ENCODE measurements around the gene MORN3. TPM values are rescaled to one million over a fixed set of nuclear protein-coding genes. Genes with fewer than 3 reads are reported as not detected.

Gene MORN3
- total and polyA plus RNA-seq, 10 of the 15 experiments (the other 5 are each of a cell fraction or from before 2014, with no cell fraction given): 0.08 to 0.34 (median 0.17) TPM

- Histone ChIP-seq H4K20me1 (ENCODE audit: control insufficient read depth, insufficient read depth) (no peaks in the 10 kb centered on the region), H2AFZ (ENCODE audit: control insufficient read depth, low read depth, low read length) (no peak overlapping the region), H3K9ac (ENCODE audit: control insufficient read depth, insufficient read depth, low read length) (peak overlapping the region; percentile 89), H3K4me1 (ENCODE audit: control insufficient read depth, insufficient read depth, low read length) (peaks cover 30% of the 10 kb centered on the region), H3K4me3 (peak overlapping the region; percentile 83), H3K27me3 (replicated peaks in 1 of 2; ENCODE audit: control insufficient read depth in 2 of 2, insufficient read depth in 2 of 2, low read length in 1 of 2) (no peaks in the 10 kb centered on the region), H3K9me3 (replicated peaks; ENCODE audit: control insufficient read depth, insufficient read depth, low read length) (no peaks in the 10 kb centered on the region), H3K36me3 (ENCODE audit: control insufficient read depth in 2 of 2, insufficient read depth in 2 of 2, low read length in 1 of 2) (no peaks in the 10 kb centered on the region; a peak in 1 of 4 replicates), H3K4me2 (ENCODE audit: control insufficient read depth, insufficient read depth) (peak overlapping the region; percentile 86), H3K27ac (ENCODE audit: control insufficient read depth, insufficient read depth) (peak overlapping the region; percentile 92), H3K79me2 (ENCODE audit: control insufficient read depth, insufficient read depth, low read length) (peaks cover 64% of the 10 kb centered on the region)
- RAD21 ChIA-PET (ENCODE audit: unreplicated experiment): interaction anchor here (0.6 to 5.1 kb wide), 15 partner anchors 9 to 165 kb away, joined by 3 to 61 read pairs (median 5); partner anchors contain the start of genes KDM2B, MORN3 and RHOF
- intact Hi-C loops (cut with micrococcal nuclease; ENCODE audit: unreplicated experiment) (no loop called here), in situ Hi-C loops (cut with MboI) (no loop called here)
- no TSS peak for BruUV-seq (replicated peaks)
- ATAC-seq: no peak
- TF ChIP-seq FOS (IDR thresholded peaks at IDR 0.05; ENCODE audit: borderline replicate concordance, extremely low read depth, insufficient read length) (no peak), NBN (IDR thresholded peaks at IDR 0.05) (0 out of 2 replicates have a peak, but pooled peaks have one; percentile 17), ZNF384 (IDR thresholded peaks at IDR 0.05; ENCODE audit: borderline replicate concordance, low read depth, low read length) (0 out of 2 replicates have a peak, but pooled peaks have one; percentile 5), ZSCAN29 (IDR thresholded peaks at IDR 0.05) (no peak), MEF2B (IDR thresholded peaks at IDR 0.05; ENCODE audit: partially characterized antibody, poor library complexity, severe bottlenecking) (no peak), NFIC (IDR thresholded peaks at IDR 0.05; ENCODE audit: low read depth, low read length) (no peak), CTCF (IDR thresholded peaks at IDR 0.05 in 2 of 3, conservative IDR thresholded peaks at IDR 0.05 in 1 of 3; ENCODE audit: control insufficient read depth in 2 of 3, extremely low read depth in 1 of 3, insufficient read depth in 1 of 3, low read depth in 3 of 3, low read length in 3 of 3) (no peak), TCF7 (IDR thresholded peaks at IDR 0.05; ENCODE audit: borderline replicate concordance) (no peak), PAX5 (IDR thresholded peaks at IDR 0.05; ENCODE audit: borderline replicate concordance, low read depth, low read length) (no peak)
- TF ChIP-seq, protein P1, sequence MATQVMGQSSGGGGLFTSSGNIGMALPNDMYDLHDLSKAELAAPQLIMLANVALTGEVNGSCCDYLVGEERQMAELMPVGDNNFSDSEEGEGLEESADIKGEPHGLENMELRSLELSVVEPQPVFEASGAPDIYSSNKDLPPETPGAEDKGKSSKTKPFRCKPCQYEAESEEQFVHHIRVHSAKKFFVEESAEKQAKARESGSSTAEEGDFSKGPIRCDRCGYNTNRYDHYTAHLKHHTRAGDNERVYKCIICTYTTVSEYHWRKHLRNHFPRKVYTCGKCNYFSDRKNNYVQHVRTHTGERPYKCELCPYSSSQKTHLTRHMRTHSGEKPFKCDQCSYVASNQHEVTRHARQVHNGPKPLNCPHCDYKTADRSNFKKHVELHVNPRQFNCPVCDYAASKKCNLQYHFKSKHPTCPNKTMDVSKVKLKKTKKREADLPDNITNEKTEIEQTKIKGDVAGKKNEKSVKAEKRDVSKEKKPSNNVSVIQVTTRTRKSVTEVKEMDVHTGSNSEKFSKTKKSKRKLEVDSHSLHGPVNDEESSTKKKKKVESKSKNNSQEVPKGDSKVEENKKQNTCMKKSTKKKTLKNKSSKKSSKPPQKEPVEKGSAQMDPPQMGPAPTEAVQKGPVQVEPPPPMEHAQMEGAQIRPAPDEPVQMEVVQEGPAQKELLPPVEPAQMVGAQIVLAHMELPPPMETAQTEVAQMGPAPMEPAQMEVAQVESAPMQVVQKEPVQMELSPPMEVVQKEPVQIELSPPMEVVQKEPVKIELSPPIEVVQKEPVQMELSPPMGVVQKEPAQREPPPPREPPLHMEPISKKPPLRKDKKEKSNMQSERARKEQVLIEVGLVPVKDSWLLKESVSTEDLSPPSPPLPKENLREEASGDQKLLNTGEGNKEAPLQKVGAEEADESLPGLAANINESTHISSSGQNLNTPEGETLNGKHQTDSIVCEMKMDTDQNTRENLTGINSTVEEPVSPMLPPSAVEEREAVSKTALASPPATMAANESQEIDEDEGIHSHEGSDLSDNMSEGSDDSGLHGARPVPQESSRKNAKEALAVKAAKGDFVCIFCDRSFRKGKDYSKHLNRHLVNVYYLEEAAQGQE (IDR thresholded peaks at IDR 0.05; ENCODE audit: low read depth, low read length): no peak
- TF ChIP-seq, protein P2, sequence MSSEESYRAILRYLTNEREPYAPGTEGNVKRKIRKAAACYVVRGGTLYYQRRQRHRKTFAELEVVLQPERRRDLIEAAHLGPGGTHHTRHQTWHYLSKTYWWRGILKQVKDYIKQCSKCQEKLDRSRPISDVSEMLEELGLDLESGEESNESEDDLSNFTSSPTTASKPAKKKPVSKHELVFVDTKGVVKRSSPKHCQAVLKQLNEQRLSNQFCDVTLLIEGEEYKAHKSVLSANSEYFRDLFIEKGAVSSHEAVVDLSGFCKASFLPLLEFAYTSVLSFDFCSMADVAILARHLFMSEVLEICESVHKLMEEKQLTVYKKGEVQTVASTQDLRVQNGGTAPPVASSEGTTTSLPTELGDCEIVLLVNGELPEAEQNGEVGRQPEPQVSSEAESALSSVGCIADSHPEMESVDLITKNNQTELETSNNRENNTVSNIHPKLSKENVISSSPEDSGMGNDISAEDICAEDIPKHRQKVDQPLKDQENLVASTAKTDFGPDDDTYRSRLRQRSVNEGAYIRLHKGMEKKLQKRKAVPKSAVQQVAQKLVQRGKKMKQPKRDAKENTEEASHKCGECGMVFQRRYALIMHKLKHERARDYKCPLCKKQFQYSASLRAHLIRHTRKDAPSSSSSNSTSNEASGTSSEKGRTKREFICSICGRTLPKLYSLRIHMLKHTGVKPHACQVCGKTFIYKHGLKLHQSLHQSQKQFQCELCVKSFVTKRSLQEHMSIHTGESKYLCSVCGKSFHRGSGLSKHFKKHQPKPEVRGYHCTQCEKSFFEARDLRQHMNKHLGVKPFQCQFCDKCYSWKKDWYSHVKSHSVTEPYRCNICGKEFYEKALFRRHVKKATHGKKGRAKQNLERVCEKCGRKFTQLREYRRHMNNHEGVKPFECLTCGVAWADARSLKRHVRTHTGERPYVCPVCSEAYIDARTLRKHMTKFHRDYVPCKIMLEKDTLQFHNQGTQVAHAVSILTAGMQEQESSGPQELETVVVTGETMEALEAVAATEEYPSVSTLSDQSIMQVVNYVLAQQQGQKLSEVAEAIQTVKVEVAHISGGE (CRISPR knock-in tag; IDR thresholded peaks at IDR 0.05): no peak
- TF ChIP-seq, protein P3, sequence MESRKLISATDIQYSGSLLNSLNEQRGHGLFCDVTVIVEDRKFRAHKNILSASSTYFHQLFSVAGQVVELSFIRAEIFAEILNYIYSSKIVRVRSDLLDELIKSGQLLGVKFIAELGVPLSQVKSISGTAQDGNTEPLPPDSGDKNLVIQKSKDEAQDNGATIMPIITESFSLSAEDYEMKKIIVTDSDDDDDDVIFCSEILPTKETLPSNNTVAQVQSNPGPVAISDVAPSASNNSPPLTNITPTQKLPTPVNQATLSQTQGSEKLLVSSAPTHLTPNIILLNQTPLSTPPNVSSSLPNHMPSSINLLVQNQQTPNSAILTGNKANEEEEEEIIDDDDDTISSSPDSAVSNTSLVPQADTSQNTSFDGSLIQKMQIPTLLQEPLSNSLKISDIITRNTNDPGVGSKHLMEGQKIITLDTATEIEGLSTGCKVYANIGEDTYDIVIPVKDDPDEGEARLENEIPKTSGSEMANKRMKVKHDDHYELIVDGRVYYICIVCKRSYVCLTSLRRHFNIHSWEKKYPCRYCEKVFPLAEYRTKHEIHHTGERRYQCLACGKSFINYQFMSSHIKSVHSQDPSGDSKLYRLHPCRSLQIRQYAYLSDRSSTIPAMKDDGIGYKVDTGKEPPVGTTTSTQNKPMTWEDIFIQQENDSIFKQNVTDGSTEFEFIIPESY (IDR thresholded peaks at IDR 0.05): no peak
- CTCF ChIA-PET: interaction anchor here (0.8 to 7.4 kb wide), 16 partner anchors 9 to 170 kb away, joined by 3 to 80 read pairs (median 7); partner anchors contain the start of gene MORN3
- POLR2A ChIA-PET: interaction anchor here (0.6 to 3.9 kb wide), 20 partner anchors 9 to 181 kb away, joined by 3 to 18 read pairs (median 6); partner anchors contain the start of gene KDM2B
- no peak for FAIRE-seq
- SMC1A ChIA-PET (ENCODE audit: uncharacterized antibody, unreplicated experiment): interaction anchor here (0.6 to 6.3 kb wide), 14 partner anchors 9 to 150 kb away, joined by 3 to 60 read pairs (median 6); partner anchors contain the start of genes KDM2B and MORN3
- 3% methylated on average over 5 of the region's 5 CpGs for WGBS (ENCODE audit: insufficient coverage, insufficient replicate concordance, low lambda C conversion rate, missing lambda C conversion rate)
- no peak for DNase-seq (ENCODE audit: low read depth, low spot score)
Observed at GRCh38 chr12:121628536-121628935, 40.9 kb downstream of the MORN3 start.
